GM19193 (cell line): ENCODE results near the gene RBM12.

Experiments used
- POLR2A ChIP-seq: IDR thresholded peaks from 4 replicates; pipeline ENCODE4 v1.6.1; 2011; ENCODE audit not compliant: insufficient read depth, insufficient read length; ENCODE audit errors: extremely low read depth

RBM12 gene

GRCh38 chr20:35661908-35662307, 2.8 kb downstream of the RBM12 start:
- TF ChIP-seq POLR2A = no peak

- TF ChIP-seq POLR2A = no peak
Observed at GRCh38 chr20:35661053-35661452, 3.6 kb downstream of the RBM12 start.

GRCh38 chr20:35660122-35660937, 4.4 kb downstream of the RBM12 start:
- TF ChIP-seq POLR2A = no peak

GRCh38 chr20:35657271-35657670, 7.4 kb downstream of the RBM12 start:
- no peak for TF ChIP-seq POLR2A

- no peak for TF ChIP-seq POLR2A
Observed at GRCh38 chr20:35654415-35654814, 10.3 kb downstream of the RBM12 start.

GRCh38 chr20:35653893-35654292, 10.8 kb downstream of the RBM12 start:
- no peak for TF ChIP-seq POLR2A

GRCh38 chr20:35653430-35653734, 11.3 kb downstream of the RBM12 start:
- no peak for TF ChIP-seq POLR2A

- TF ChIP-seq POLR2A = peak; percentile 13
Observed at GRCh38 chr20:35652641-35653429, 11.9 kb downstream of the RBM12 start.

GRCh38 chr20:35651958-35652357, 12.7 kb downstream of the RBM12 start:
- no peak for TF ChIP-seq POLR2A

GRCh38 chr20:35650632-35651031, 14.1 kb downstream of the RBM12 start:
- TF ChIP-seq POLR2A = no peak

GRCh38 chr20:35648836-35649235, 15.9 kb downstream of the RBM12 start:
- TF ChIP-seq POLR2A = no peak

- TF ChIP-seq POLR2A = no peak
Observed at GRCh38 chr20:35644806-35645205, 19.9 kb downstream of the RBM12 start.

GRCh38 chr20:35643045-35643444, 21.7 kb downstream of the RBM12 start:
- no peak for TF ChIP-seq POLR2A

- no peak for TF ChIP-seq POLR2A
Observed at GRCh38 chr20:35641743-35642142, 23.0 kb downstream of the RBM12 start.

GRCh38 chr20:35640724-35641123, 24.0 kb downstream of the RBM12 start:
- no peak for TF ChIP-seq POLR2A

GRCh38 chr20:35638751-35639150, 25.9 kb downstream of the RBM12 start:
- TF ChIP-seq POLR2A = no peak
